ENCODE data around the gene OLFML1. TPM values are rescaled to one million over a fixed set of nuclear protein-coding genes. Genes with fewer than 3 reads are reported as not detected.

The OLFML1 gene
- total and polyA plus RNA-seq, 2 donors: 15.7 to 48.0 TPM

DNA sequence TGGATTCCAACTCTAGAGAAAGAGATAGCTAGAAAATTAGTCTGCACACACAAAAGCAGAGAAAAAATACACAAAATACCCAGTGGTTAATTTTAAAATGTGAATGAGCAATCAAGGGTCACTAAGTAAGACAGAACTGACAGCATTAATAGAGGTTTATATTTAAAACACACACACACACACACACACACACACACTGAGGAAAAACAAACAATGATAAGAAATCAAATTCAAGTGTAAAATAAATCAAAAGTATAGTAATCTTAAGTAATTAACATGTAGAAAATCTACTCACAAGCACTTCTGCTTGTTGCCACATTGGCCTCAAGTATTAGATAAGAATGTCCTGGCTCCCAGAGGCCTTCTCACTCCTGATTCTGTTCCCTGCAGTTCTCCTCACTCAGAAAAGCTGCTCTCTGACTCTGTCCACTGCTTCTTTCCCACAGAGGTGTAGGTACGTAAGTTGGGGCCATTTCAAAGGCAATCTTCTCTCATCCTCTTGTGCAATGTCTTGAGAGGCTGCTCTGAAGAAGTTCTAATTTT is 33.3 kb upstream of the OLFML1 start:
- no peaks in the 10 kb centered on the region for H3K4me1 ChIP-seq (ENCODE audit: insufficient read depth)
- H3K4me3 ChIP-seq (ENCODE audit: low read depth, low read length): no peak overlapping the region
- no peaks in the 10 kb centered on the region for H3K36me3 ChIP-seq (ENCODE audit: insufficient read depth)
- no peak overlapping the region for H3K27ac ChIP-seq (ENCODE audit: low read depth)
- no peak for DNase-seq (ENCODE audit: extremely low spot score)
- 88% methylated on average over 1 of the region's 1 CpG for WGBS

- Histone ChIP-seq H3K4me3 (ENCODE audit: low read depth, low read length) (no peak overlapping the region), H3K4me1 (ENCODE audit: insufficient read depth) (no peaks in the 10 kb centered on the region), H3K27ac (ENCODE audit: low read depth) (no peak overlapping the region), H3K36me3 (ENCODE audit: insufficient read depth) (no peaks in the 10 kb centered on the region)
- DNase-seq (ENCODE audit: extremely low spot score): no peak
- 68% methylated on average over 2 of the region's 2 CpGs for WGBS
Measured at GRCh38 chr11:7454854-7455253, 30.5 kb upstream of the OLFML1 start.

DNA sequence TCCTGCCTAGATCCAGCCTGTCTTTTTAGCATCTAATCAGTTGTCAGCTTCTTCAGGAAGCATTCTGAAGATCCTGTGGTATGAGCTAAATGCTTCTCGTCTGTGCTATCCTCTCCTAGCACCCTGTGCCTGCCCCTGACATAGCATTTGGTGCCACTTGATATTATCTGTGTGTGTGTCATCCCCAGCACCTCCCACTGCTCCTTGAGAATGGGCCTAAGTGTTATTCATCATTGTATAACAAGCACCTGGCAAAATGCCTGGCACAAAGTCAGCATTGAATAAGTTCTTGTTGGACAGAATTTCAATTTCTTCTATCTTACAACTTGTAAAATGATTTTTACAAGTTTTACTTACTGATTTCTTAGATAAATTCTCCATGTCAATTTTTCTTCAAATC is 28.1 kb upstream of the OLFML1 start:
- H3K36me3 ChIP-seq (ENCODE audit: insufficient read depth): no peaks in the 10 kb centered on the region
- no peak overlapping the region for H3K4me3 ChIP-seq (ENCODE audit: low read depth, low read length)
- H3K4me1 ChIP-seq (ENCODE audit: insufficient read depth): no peaks in the 10 kb centered on the region
- DNase-seq (ENCODE audit: extremely low spot score): no peak
- no peak overlapping the region for H3K27ac ChIP-seq (ENCODE audit: low read depth)
- 65% methylated on average over 1 of the region's 1 CpG for WGBS

- H3K4me1 ChIP-seq (ENCODE audit: insufficient read depth): no peaks in the 10 kb centered on the region
- H3K27ac ChIP-seq (ENCODE audit: low read depth): no peak overlapping the region
- no peak overlapping the region for H3K4me3 ChIP-seq (ENCODE audit: low read depth, low read length)
- peak; percentile 8 for DNase-seq (ENCODE audit: extremely low spot score)
- no peaks in the 10 kb centered on the region for H3K36me3 ChIP-seq (ENCODE audit: insufficient read depth)
- WGBS: 68% methylated on average over 1 of the region's 1 CpG
Measured at GRCh38 chr11:7462706-7463105, 22.6 kb upstream of the OLFML1 start.

DNA sequence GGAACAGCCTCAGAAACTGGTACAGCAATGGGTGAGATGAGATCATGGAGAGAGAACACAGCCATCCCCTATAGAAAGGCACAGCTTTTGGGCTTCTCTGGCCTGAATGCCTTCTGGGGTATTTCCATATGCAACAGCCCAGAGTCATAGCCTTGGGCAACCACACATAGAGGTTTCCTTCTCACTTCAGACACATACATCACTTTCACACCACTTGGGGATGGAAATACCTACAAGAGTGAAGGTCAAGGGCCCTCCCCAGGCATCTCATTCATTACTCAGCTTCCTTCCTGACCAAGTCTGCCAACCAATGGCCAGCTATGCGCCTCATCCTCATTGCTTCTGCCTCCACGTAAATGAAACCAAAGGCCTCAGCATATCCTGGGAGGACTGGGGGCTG is 17.7 kb upstream of the OLFML1 start:
- WGBS: 89% methylated on average over 2 of the region's 2 CpGs
- Histone ChIP-seq H3K27ac (ENCODE audit: low read depth) (no peak overlapping the region), H3K4me3 (ENCODE audit: low read depth, low read length) (no peak overlapping the region), H3K36me3 (ENCODE audit: insufficient read depth) (no peaks in the 10 kb centered on the region), H3K4me1 (ENCODE audit: insufficient read depth) (no peaks in the 10 kb centered on the region)
- DNase-seq (ENCODE audit: extremely low spot score): no peak

- Histone ChIP-seq H3K27ac (ENCODE audit: low read depth) (no peak overlapping the region), H3K4me3 (ENCODE audit: low read depth, low read length) (no peak overlapping the region), H3K36me3 (ENCODE audit: insufficient read depth) (no peaks in the 10 kb centered on the region), H3K4me1 (ENCODE audit: insufficient read depth) (no peaks in the 10 kb centered on the region)
- no peak for DNase-seq (ENCODE audit: extremely low spot score)
- 95% methylated on average over 5 of the region's 5 CpGs for WGBS
Measured at GRCh38 chr11:7469351-7469865, 15.9 kb upstream of the OLFML1 start.

DNA sequence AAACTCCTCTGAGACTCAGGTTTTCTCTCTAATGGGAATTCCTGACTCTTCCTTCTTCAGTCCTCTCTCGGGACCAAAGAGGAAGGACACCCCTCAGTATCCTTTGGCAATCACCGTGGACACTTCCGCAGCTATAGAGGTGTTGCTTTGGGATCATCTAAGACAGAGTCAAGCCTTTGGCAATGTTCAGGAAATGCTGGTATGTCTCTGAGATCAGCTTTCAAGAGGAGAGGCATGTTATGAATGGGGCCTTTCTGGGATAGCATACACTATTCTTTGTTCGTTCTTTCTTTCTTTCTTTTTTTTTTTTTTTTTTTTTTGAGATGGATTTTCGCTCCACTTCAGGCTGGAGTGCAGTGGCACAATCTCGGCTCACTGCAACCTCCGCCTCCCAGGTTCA is 14.2 kb upstream of the OLFML1 start:
- DNase-seq (ENCODE audit: extremely low spot score): no peak
- H3K27ac ChIP-seq (ENCODE audit: low read depth): no peak overlapping the region
- no peak overlapping the region for H3K4me3 ChIP-seq (ENCODE audit: low read depth, low read length)
- H3K4me1 ChIP-seq (ENCODE audit: insufficient read depth): no peaks in the 10 kb centered on the region
- no peaks in the 10 kb centered on the region for H3K36me3 ChIP-seq (ENCODE audit: insufficient read depth)
- 92% methylated on average over 7 of the region's 7 CpGs for WGBS

- no peak overlapping the region for H3K27ac ChIP-seq (ENCODE audit: low read depth)
- no peaks in the 10 kb centered on the region for H3K36me3 ChIP-seq (ENCODE audit: insufficient read depth)
- WGBS: 90% methylated on average over 1 of the region's 1 CpG
- H3K4me1 ChIP-seq (ENCODE audit: insufficient read depth): no peaks in the 10 kb centered on the region
- no peak for DNase-seq (ENCODE audit: extremely low spot score)
- no peak overlapping the region for H3K4me3 ChIP-seq (ENCODE audit: low read depth, low read length)
Measured at GRCh38 chr11:7473717-7474116, 11.6 kb upstream of the OLFML1 start.

DNA sequence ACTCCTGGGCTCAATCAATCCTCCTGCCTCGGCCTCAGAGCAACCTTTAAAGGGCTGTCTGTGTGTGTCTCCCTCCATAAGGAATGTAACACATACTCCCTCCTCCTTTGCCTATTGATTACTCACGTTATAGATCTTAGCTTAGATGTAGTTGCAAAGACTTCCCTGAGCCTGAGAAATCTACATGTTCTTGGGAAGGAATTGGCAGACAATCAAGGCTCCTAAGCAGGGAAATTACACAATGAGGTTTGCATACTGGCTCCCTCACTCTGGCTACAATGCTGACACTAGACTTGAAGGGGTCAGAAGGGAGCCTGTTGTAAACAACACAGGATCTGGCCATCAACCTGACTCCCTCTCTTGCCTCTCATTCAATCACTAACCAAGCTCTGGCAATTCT is 5.2 kb upstream of the OLFML1 start:
- WGBS: 64% methylated on average over 2 of the region's 2 CpGs
- no peaks in the 10 kb centered on the region for H3K36me3 ChIP-seq (ENCODE audit: insufficient read depth)
- H3K27ac ChIP-seq (ENCODE audit: low read depth): no peak overlapping the region
- no peaks in the 10 kb centered on the region for H3K4me1 ChIP-seq (ENCODE audit: insufficient read depth)
- no peak for DNase-seq (ENCODE audit: extremely low spot score)
- no peak overlapping the region for H3K4me3 ChIP-seq (ENCODE audit: low read depth, low read length)

- H3K4me1 ChIP-seq (ENCODE audit: insufficient read depth): no peaks in the 10 kb centered on the region
- no peak for DNase-seq (ENCODE audit: extremely low spot score)
- WGBS: 61% methylated on average over 3 of the region's 3 CpGs
- H3K36me3 ChIP-seq (ENCODE audit: insufficient read depth): no peaks in the 10 kb centered on the region
- H3K27ac ChIP-seq (ENCODE audit: low read depth): no peak overlapping the region
- H3K4me3 ChIP-seq (ENCODE audit: low read depth, low read length): no peak overlapping the region
Measured at GRCh38 chr11:7484131-7484530, 1.2 kb upstream of the OLFML1 start.

- H3K36me3 ChIP-seq (ENCODE audit: insufficient read depth): no peaks in the 10 kb centered on the region
- WGBS: 56% methylated on average over 3 of the region's 3 CpGs
- H3K4me1 ChIP-seq (ENCODE audit: insufficient read depth): no peaks in the 10 kb centered on the region
- no peak overlapping the region for H3K27ac ChIP-seq (ENCODE audit: low read depth)
- H3K4me3 ChIP-seq (ENCODE audit: low read depth, low read length): no peak overlapping the region
- no peak for DNase-seq (ENCODE audit: extremely low spot score)
Measured at GRCh38 chr11:7484645-7485044, 661 bp upstream of the OLFML1 start.

- 54% methylated on average over 2 of the region's 2 CpGs for WGBS
- Histone ChIP-seq H3K36me3 (ENCODE audit: insufficient read depth) (no peaks in the 10 kb centered on the region), H3K4me3 (ENCODE audit: low read depth, low read length) (peak overlapping the region; percentile 42), H3K4me1 (ENCODE audit: insufficient read depth) (no peaks in the 10 kb centered on the region), H3K27ac (ENCODE audit: low read depth) (no peak overlapping the region)
- no peak for DNase-seq (ENCODE audit: extremely low spot score)
Measured at GRCh38 chr11:7486098-7486780, 933 bp downstream of the OLFML1 start.

GRCh38 chr11:7486781-7487140 is 1.5 kb downstream of the OLFML1 start:
- no peaks in the 10 kb centered on the region for H3K4me1 ChIP-seq (ENCODE audit: insufficient read depth)
- WGBS: 33% methylated on average over 6 of the region's 6 CpGs
- H3K36me3 ChIP-seq (ENCODE audit: insufficient read depth): no peaks in the 10 kb centered on the region
- H3K27ac ChIP-seq (ENCODE audit: low read depth): no peak overlapping the region
- DNase-seq (ENCODE audit: extremely low spot score): peak; percentile 10
- H3K4me3 ChIP-seq (ENCODE audit: low read depth, low read length): peak overlapping the region; percentile 10

- WGBS: 37% methylated on average over 2 of the region's 2 CpGs
- Histone ChIP-seq H3K4me3 (ENCODE audit: low read depth, low read length) (peak overlapping the region; percentile 10), H3K27ac (ENCODE audit: low read depth) (no peak overlapping the region), H3K36me3 (ENCODE audit: insufficient read depth) (no peaks in the 10 kb centered on the region), H3K4me1 (ENCODE audit: insufficient read depth) (no peaks in the 10 kb centered on the region)
- no peak for DNase-seq (ENCODE audit: extremely low spot score)
Measured at GRCh38 chr11:7487360-7487759, 2.1 kb downstream of the OLFML1 start.
